ENCODE results near the gene NFATC1. TPM values are rescaled to one million over a fixed set of nuclear protein-coding genes. Genes with fewer than 3 reads are reported as not detected.

The NFATC1 gene
- total and polyA plus RNA-seq, 2 experiments from 2014 or later, result 4.2 to 11.3 TPM

DNA sequence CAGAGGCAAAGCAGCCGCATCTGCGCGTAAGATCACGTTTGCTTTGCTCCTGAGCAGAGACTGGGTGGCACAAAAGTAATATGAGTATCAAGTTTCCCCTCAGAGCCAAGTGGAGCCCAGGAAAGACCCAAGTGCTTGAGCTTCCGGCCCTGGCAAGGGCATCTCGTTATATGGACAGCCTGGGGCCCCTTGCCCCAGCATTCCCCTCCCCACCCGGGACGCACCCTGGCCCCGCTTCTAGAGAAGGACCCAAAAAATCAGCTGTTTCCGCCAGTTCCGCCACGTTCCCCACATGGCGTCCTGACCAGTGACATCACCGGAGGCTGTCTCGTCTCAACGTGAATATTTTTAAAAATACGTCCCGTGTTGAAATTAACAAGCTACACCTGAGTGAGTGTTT, 135.1 kb downstream of the NFATC1 start:
- Histone ChIP-seq H3K79me2 (no peaks in the 10 kb centered on the region), H3K9me3 (ENCODE audit: low read depth) (no peaks in the 10 kb centered on the region), H3K4me2 (no peak overlapping the region), H3K27ac (no peak overlapping the region), H3K9me2 (replicated peaks; ENCODE audit: insufficient read depth) (no peaks in the 10 kb centered on the region), H2AFZ (no peak overlapping the region), H4K20me1 (ENCODE audit: insufficient read depth, poor library complexity, severe bottlenecking) (no peaks in the 10 kb centered on the region), H3K4me3 (no peak overlapping the region), H3K36me3 (replicated peaks; ENCODE audit: insufficient read depth, low read depth) (no peaks in the 10 kb centered on the region), H3K4me1 (ENCODE audit: insufficient read depth) (no peaks in the 10 kb centered on the region), H3K27me3 (no peaks in the 10 kb centered on the region)
- DNase-seq (ENCODE audit: low spot score), result no peak
- TF ChIP-seq EZH2phosphoT487 (IDR thresholded peaks at IDR 0.05; ENCODE audit: low read depth, severe bottlenecking, unreplicated experiment) (no peak), EZH2 (IDR thresholded peaks at IDR 0.05; ENCODE audit: borderline replicate concordance) (no peak)
- TF ChIP-seq, protein P1, sequence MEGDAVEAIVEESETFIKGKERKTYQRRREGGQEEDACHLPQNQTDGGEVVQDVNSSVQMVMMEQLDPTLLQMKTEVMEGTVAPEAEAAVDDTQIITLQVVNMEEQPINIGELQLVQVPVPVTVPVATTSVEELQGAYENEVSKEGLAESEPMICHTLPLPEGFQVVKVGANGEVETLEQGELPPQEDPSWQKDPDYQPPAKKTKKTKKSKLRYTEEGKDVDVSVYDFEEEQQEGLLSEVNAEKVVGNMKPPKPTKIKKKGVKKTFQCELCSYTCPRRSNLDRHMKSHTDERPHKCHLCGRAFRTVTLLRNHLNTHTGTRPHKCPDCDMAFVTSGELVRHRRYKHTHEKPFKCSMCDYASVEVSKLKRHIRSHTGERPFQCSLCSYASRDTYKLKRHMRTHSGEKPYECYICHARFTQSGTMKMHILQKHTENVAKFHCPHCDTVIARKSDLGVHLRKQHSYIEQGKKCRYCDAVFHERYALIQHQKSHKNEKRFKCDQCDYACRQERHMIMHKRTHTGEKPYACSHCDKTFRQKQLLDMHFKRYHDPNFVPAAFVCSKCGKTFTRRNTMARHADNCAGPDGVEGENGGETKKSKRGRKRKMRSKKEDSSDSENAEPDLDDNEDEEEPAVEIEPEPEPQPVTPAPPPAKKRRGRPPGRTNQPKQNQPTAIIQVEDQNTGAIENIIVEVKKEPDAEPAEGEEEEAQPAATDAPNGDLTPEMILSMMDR (IDR thresholded peaks at IDR 0.05; ENCODE audit: poor library complexity), result no peak
- WGBS (ENCODE audit: low lambda C conversion rate, missing lambda C conversion rate), result 96% methylated on average over 17 of the region's 18 CpGs

DNA sequence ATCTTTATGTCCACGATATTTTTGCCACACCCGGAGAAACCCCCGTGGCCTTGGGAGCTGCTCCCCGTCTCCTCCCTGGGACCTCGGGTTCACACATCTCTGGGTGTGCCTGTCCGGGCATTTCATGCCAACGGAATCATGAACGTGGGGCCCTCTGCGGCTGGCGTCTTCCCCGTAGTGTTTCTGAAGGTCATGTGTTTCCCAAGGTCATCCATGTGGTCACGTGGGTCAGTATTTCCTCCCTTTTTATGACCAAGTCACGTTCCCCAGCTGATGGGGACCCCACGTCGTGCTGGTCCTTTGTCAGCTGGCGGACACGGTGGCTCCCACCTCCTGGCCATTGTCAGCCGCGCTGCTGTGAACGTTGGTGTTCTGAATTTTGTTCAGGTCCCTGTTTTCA, 135.7 kb downstream of the NFATC1 start:
- DNase-seq (ENCODE audit: low spot score), result no peak
- Histone ChIP-seq H2AFZ (no peak overlapping the region), H3K79me2 (no peaks in the 10 kb centered on the region), H3K27ac (no peak overlapping the region), H3K4me1 (ENCODE audit: insufficient read depth) (no peaks in the 10 kb centered on the region), H4K20me1 (ENCODE audit: insufficient read depth, poor library complexity, severe bottlenecking) (no peaks in the 10 kb centered on the region), H3K36me3 (replicated peaks; ENCODE audit: insufficient read depth, low read depth) (no peaks in the 10 kb centered on the region), H3K4me3 (no peak overlapping the region), H3K4me2 (no peak overlapping the region), H3K9me3 (ENCODE audit: low read depth) (no peaks in the 10 kb centered on the region), H3K27me3 (no peaks in the 10 kb centered on the region), H3K9me2 (replicated peaks; ENCODE audit: insufficient read depth) (no peaks in the 10 kb centered on the region)
- TF ChIP-seq, protein P1 (IDR thresholded peaks at IDR 0.05; ENCODE audit: poor library complexity), result no peak
- TF ChIP-seq EZH2 (IDR thresholded peaks at IDR 0.05; ENCODE audit: borderline replicate concordance) (no peak), EZH2phosphoT487 (IDR thresholded peaks at IDR 0.05; ENCODE audit: low read depth, severe bottlenecking, unreplicated experiment) (no peak)
- WGBS (ENCODE audit: low lambda C conversion rate, missing lambda C conversion rate), result 91% methylated on average over 20 of the region's 20 CpGs

DNA sequence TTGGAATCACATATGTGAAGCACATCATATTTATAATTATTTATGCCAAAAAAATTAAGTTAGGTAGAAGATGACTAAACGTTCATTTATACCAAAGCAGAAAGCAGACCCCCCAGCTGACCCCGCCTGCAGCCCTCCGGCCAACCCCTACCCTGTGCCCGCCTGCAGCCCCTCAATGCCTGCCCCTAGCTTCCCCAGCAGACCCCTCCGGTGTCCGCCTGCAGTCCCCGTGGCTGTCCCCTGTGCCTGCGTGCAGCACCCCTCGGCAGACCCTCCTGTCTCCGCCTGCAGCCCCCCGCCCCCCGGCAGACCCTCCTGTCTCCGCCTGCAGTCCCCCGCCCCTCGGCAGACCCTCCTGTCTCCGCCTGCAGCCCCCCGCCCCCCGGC, 136.2 kb downstream of the NFATC1 start:
- DNase-seq (ENCODE audit: low spot score), result no peak
- H3K36me3 ChIP-seq (replicated peaks; ENCODE audit: insufficient read depth, low read depth), result no peaks in the 10 kb centered on the region
- 83% methylated on average over 9 of the region's 18 CpGs for WGBS (ENCODE audit: low lambda C conversion rate, missing lambda C conversion rate)
- no peaks in the 10 kb centered on the region for H3K27me3 ChIP-seq
- TF ChIP-seq EZH2phosphoT487 (IDR thresholded peaks at IDR 0.05; ENCODE audit: low read depth, severe bottlenecking, unreplicated experiment), result no peak
- TF ChIP-seq, protein P1 (IDR thresholded peaks at IDR 0.05; ENCODE audit: poor library complexity), result no peak
- no peak overlapping the region for H3K27ac ChIP-seq
- no peaks in the 10 kb centered on the region for H3K4me1 ChIP-seq (ENCODE audit: insufficient read depth)
- no peak overlapping the region for H3K4me3 ChIP-seq
- no peaks in the 10 kb centered on the region for H3K9me2 ChIP-seq (replicated peaks; ENCODE audit: insufficient read depth)
- no peaks in the 10 kb centered on the region for H3K79me2 ChIP-seq
- H3K9me3 ChIP-seq (ENCODE audit: low read depth), result no peaks in the 10 kb centered on the region
- H3K4me2 ChIP-seq, result no peak overlapping the region
- H2AFZ ChIP-seq, result no peak overlapping the region
- H4K20me1 ChIP-seq (ENCODE audit: insufficient read depth, poor library complexity, severe bottlenecking), result no peaks in the 10 kb centered on the region
